ENCODE results near the gene LRRC8A. TPM values are rescaled to one million over a fixed set of nuclear protein-coding genes. Genes with fewer than 3 reads are reported as not detected.
"Not testable (repeated sequence)": the region's sequence is repeated elsewhere in the genome, so short reads cannot be mapped to it uniquely, and the experiment has no call there.

Gene LRRC8A
- total RNA-seq, 1 experiment from 2014 or later = 65.2 TPM

DNA sequence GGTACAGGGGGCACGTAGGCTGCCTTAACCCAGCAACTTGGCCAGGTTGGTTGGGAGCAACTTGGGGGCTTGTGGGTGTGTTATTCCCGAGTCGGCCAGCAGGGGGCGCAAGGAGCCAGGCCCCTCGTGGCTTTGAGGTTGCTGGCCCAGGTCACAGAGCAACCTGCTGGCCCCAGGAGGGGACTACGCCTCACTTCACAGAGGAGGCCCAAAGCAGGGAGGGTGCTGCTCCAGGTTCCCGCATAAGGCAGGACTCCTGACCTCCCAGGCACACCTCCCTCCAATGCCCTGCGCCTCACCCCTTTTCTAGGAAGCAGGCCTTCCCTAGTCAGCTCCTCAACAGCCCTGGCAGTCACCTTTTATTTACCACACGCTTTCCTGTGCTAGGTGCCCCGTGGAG, 18.3 kb upstream of the LRRC8A start:
- DNase-seq (ENCODE audit: low read depth) = peak; percentile 66

DNA sequence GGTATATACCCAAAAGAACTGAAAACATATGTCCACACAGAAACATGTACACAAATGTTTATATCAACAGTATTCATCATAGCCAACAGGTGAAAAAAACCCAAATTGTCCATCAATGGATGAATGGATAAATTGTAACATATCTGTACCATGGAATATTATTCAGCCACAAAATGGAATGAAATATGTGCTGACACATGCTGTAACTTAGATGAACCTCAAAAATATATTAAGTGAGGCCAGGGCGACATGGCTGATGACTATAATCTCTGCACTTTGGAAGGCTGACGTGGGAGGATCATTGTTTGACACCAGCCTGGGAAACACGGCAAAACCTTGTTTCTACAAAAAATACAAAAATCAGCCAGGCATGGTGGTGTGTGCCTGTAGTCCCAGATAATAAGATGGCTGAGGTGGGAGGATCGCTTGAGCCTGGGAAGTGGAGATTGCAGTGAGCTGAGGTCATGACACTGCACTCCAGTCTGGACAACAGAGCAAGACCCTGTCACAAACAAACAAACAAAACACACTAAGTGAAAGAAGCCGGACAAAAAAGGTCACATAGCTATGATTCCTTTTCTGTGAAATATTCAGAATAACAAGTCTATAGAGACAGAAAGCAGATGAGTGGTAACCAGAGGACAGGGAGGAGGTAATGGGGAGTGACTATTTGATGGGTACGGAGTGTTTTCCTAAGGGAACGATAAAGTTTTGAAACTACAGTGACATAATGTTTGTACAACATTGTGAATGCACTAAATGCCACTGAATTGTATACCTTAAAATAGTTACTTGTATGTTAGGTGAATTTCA, 11.6 kb upstream of the LRRC8A start:
- no peak for DNase-seq (ENCODE audit: low read depth)

- DNase-seq (ENCODE audit: low read depth) = not testable (repeated sequence)
These were observed 11.0 kb upstream of the LRRC8A start for GRCh38 chr9:128870941-128871265.

GRCh38 chr9:128877852-128878251, 4.1 kb upstream of the LRRC8A start:
- DNase-seq (ENCODE audit: low read depth) = no peak

- DNase-seq (ENCODE audit: low read depth) = peak; percentile 38
These were observed 1.0 kb downstream of the LRRC8A start for GRCh38 chr9:128882677-128883603.

GRCh38 chr9:128884164-128884563, 2.2 kb downstream of the LRRC8A start:
- no peak for DNase-seq (ENCODE audit: low read depth)

DNA sequence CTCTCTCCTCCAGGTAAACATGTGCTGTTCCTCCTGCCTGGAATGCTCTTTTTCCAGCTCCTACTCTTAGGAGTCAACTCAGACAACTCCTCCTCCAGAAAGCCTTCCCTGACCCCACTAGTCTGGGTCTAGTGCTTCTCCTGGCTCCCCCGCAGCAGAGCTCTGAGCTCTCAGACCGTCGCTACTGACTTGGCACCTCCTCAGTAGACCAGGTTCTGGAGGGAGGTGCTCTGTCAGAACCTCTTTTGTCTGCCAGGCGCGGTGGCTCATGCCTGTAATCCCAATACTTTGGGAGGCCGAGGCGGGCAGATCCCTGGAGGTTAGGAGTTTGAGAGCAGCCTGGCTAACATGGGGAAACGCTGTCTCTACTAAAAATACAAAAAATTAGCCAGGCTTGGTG, 3.4 kb downstream of the LRRC8A start:
- no peak for DNase-seq (ENCODE audit: low read depth)

DNA sequence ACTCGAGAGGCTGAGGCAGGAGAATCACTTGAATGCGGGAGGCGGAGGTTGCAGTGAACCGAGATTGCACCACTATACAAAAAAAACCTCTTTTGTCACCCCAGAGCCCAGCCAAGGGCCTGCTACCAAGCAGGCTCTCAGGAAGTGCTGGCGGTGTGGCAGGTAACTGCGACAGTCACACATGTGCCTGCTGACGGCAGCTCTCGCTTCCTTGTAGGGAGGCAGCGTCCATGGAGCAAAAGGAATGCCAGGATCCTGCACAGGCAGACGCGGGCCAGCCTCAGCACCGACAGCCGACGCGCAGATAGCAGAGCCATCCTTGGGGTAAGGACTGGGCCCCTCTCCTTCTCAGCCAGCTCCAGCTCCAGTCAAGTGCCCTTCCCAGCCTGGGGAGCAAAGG, 3.9 kb downstream of the LRRC8A start:
- DNase-seq (ENCODE audit: low read depth) = no peak

- DNase-seq (ENCODE audit: low read depth) = no peak
These were observed 4.4 kb downstream of the LRRC8A start for GRCh38 chr9:128886211-128886891.

- DNase-seq (ENCODE audit: low read depth) = no peak
These were observed 5.1 kb downstream of the LRRC8A start for GRCh38 chr9:128887049-128887448.

DNA sequence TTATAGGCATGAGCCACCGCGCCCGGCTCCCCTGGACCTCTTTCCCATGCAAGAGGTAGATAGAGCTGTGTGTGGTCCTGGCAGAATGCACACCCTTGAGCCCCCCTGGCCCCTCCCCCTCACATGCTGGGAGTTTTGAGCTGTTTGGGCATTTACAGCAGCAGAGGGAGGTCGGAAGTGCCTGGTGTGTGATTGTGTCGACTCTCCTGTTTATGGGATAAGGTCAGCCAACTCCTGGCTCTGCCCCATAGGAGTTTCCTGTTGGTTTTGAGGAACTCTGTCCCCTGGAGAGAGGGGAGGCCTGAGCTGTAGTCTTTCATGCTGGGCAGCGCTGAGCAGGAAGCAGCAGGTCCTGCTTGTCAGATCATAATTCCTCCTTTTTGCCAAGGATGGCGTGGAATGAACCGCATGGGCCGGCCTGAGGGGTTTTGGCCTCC, 6.0 kb downstream of the LRRC8A start:
- peak; percentile 77 for DNase-seq (ENCODE audit: low read depth)

DNA sequence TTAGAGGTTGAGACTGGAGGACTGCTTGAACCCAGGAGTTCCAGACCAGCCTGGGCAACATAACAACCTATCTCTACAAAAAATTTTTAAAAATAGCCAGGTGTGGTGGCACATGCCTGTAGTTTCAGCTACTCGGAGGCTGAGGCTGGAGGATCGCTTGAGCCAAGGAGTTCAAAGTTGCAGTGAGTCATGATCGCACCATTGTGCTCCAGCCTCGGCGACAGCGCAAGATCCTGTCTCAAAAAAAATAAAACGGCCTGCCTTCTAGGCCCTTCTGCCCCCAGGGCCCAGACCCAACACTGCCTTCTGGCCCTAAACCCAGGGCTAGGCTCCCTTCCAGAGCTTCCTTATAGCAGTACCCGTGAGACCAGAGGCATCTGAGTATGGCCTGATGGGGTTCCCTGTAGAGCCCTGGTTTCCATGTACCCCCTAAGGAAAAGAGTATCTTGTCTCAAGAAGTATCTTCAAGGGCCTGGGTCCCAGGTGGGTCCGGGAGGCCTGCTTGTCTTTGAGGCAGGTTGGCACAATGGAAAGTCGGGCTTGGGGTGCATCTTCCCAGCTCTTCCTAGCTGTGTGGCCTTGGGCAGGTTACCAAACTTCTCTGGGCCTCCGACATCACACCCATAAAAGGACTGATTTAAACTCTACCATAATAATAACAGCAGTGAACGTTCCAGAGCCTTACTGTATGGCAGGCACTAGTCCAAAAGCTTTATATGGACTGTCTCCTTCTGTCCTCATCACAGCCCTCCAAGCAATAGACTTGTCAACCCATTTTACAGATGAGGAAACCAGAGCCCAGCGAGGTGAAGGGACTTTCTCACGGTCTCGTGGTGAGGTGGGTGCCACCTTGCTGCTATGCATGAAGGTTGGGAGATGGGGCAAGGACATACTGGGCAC, 9.6 kb downstream of the LRRC8A start:
- no peak for DNase-seq (ENCODE audit: low read depth)

GRCh38 chr9:128892221-128892921, 10.4 kb downstream of the LRRC8A start:
- DNase-seq (ENCODE audit: low read depth) = peak; percentile 93

DNA sequence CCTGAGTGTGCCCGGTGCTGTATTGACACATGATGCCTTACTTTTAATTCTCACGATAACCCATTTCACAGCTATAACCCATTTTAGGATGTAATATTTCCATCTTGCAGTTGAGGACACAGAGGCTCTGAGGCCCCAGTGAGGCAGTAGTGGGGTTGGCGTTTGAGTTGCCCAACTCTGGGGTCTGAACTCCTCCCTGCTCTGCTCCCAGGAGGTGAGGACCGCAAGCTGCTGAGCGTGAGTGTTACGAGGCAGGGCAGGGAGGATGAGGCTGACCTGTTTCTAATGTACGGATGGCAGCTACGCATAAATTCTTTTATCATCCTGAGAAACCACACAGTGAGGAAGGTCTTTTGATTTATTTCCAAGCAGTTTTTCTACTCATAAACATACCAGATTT, 11.4 kb downstream of the LRRC8A start:
- DNase-seq (ENCODE audit: low read depth) = no peak

DNA sequence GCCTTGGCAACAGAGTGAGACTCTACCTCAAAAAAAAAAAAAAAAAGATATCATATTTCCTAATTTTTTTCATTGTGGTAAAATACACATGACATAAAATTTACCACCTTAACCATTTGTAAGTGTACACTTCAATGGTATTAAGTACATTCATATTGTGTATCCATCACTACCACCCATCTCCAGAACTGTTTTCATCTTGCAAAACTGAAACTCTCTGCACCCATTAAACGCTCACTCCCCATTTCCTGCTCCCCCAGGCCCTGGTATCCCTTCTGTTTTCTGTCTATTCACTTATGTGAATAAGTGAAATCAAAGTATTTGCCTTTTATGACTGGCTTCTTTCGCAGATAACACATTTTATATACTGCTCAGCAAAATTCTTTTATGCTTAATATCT, 12.8 kb downstream of the LRRC8A start:
- DNase-seq (ENCODE audit: low read depth) = no peak

DNA sequence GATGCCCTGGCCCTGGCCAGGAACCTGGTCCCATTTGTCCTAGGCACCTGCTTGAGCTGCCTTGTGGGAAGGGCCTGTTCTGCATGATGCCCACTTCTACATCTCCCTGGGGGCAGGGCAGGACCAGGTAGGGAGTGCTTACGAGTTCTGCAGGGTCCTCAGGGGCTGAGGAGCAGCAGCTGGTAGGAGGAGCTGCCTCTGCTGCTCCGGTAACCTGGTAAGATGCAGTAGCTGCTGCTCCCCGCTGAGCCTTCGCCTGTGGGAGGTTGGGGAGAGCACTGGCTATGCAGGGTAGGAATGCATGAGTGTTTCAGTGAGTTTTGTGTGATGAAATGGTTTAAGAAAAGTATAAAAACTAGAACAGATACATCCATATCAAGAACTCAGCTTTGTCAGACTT, 13.6 kb downstream of the LRRC8A start:
- no peak for DNase-seq (ENCODE audit: low read depth)

GRCh38 chr9:128898382-128898781, 16.4 kb downstream of the LRRC8A start:
- no peak for DNase-seq (ENCODE audit: low read depth)

GRCh38 chr9:128898845-128899565, 17.1 kb downstream of the LRRC8A start:
- no peak for DNase-seq (ENCODE audit: low read depth)

GRCh38 chr9:128899566-128900322, 17.8 kb downstream of the LRRC8A start:
- DNase-seq (ENCODE audit: low read depth) = peak; percentile 44
